ENCODE results near the gene RCOR3. TPM values are rescaled to one million over a fixed set of nuclear protein-coding genes. Genes with fewer than 3 reads are reported as not detected.
"Not testable (repeated sequence)": the region's sequence is repeated elsewhere in the genome, so short reads cannot be mapped to it uniquely, and the experiment has no call there.

RCOR3 gene
- polyA plus RNA-seq, 10 donors, result 33.9 to 63.4 (median 46.2) TPM

DNA sequence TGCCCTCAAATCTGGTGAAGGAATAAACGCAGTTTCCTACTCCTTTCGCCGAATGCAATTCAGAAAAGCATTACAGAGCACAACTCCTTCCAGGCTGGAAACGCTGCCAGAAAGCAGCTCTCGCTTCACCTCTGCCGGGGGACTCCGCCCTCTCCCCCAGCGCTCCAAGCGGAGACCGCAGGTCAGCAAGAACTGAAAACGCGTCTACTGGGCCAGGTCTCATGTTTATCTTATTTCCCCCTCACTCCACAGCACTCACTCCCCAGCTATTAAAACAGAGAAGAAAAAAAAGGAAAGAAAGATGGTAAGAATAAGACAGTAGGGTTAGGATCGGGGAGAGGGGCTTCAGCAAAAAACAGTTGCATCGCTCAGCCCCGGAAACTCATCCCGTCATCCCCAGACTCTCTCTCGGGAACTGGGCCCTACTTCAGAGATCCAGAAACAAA is 833 bp upstream of the RCOR3 start:
- DNase-seq, result peak; percentile 86 to 96 (median 91)

- DNase-seq, result peak in 2 of 3 donors; percentile 60 to 73
Observed at GRCh38 chr1:211259638-211260126, 516 bp downstream of the RCOR3 start.

- DNase-seq, result peak; percentile 75 to 91 (median 85)
Observed at GRCh38 chr1:211260141-211261107, 1.3 kb downstream of the RCOR3 start.

DNA sequence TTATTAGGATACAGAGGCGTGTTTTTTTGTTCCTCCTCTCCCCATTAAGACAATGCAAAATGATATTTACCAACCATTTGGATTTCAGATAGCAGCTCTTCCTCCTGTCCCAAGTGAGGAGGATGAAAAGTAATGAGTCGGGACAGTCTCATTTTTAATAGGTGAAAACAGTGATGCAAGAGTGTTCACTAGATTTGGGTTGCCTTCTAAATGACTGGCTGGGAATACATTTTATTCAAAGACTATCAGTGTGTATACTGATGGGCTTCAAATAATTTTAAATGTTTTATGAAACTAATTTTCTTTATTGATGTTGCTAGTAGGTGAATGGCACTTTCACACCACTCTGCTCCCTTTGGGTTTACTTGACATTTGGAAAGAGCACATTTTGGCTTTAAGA is 2.1 kb downstream of the RCOR3 start:
- DNase-seq, result no peak

DNA sequence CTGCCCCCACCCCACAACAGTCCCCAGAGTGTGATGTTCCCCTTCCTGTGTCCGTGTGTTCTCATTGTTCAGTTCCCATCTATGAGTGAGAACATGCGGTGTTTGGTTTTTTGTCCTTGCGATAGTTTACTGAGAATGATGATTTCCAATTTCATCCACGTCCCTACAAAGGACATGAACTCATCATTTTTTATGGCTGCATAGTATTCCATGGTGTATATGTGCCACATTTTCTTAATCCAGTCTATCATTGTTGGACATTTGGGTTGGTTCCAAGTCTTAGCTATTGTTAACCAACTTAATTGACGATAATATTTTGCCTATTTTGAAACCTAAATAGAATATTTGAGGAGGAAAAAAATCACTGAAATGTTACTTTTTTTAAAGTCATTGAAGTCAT is 3.9 kb downstream of the RCOR3 start:
- DNase-seq, result not testable (repeated sequence)

GRCh38 chr1:211267204-211267857 is 8.2 kb downstream of the RCOR3 start:
- no peak for DNase-seq

GRCh38 chr1:211279340-211279739 is 20.2 kb downstream of the RCOR3 start:
- DNase-seq, result no peak

DNA sequence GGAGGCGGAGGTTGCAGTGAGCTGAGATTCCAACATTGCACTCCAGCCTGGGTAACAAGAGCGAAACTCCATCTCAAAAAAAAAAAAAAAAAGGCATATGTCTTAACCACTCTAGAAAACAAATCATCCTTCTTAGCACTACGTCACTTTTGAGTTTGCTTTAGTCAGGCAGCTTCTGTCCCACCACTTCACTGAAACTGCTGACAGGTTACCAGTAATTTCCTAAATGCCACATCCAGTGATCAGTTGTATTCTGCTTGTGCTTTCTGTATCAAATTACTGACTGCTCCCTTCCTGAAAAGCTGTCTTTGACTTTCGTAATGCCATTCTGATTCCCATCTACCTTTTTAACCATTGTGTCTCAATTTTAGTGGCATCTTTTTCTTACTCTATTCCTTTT is 21.7 kb downstream of the RCOR3 start:
- DNase-seq, result no peak

GRCh38 chr1:211281320-211282022 is 22.3 kb downstream of the RCOR3 start:
- DNase-seq, result no peak

DNA sequence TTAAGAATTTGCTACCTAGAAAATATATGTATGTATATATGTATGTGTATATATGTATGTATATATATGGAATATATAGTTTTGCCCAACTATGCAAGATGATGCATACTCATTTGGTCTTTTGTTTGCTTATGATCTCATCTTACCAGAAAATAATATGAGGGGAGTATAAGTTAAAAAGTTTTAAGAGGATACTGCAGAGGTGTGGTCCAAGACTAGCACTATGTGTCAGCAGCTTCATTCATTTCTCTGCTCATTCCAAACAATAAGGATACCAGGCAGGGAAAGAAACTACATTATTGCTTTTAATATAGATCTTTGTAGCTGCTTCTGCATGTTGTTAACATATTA is 22.8 kb downstream of the RCOR3 start:
- no peak for DNase-seq

DNA sequence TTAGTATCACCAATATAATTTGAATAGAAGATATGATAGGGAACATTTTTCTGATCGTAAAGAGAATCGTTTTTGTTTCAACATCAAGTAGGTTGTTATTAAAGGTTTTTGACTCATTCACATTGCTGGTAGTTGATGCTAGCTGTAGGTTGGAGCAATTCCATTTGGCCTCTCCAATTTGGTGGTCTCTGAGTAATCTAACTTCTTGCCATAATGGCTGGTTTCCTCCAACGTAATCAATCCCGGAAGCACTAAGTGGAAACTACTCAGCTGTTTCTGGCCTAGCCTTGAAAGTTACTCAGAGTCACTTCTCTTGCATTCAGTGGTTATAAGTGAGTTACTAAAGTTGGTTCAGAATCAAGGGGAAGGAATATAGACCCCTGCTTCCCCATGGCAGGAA is 26.0 kb downstream of the RCOR3 start:
- no peak for DNase-seq

- DNase-seq, result peak; percentile 20 to 25 (median 22)
Observed at GRCh38 chr1:211287218-211287617, 28.1 kb downstream of the RCOR3 start.

GRCh38 chr1:211292411-211292810 is 33.2 kb downstream of the RCOR3 start:
- DNase-seq, result no peak

DNA sequence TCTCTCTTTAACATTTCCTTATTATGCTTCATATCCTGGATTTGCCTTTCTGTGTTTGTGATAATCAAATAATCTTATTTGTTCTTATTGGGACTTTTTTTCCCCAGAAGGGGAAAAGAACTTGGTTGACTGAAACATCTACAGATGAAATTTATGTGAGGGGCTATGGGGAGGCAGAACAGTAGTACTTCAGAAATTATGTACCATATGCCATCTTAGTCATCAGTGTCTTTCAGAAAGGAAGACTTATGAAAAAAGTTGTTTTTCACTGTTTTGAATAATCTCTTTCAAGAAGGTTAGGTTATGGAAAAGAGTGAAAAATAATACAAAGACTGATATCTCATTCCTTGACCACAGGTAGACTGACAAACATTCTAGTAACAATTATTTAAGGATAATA is 37.2 kb downstream of the RCOR3 start:
- DNase-seq, result no peak

DNA sequence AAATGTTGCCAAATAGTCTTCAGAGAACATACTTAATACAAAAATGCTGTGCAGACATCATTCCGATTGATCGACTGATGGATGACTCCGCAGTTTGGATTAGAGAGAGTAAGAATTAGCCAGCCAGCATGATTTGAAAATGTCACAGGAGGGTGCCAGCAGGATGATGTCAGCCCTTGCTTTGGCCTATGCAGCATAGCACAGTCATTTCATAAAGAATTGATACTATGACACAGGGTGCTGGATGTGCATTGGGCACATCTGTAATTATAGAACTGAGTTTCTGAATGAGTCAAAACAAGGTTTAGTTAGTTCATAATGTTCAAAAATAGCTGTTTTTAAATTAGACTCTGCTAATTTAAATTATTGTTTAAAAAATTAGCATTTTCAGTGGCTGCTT is 45.9 kb downstream of the RCOR3 start:
- DNase-seq, result no peak

- DNase-seq, result no peak
Observed at GRCh38 chr1:211309617-211310016, 50.5 kb downstream of the RCOR3 start.

GRCh38 chr1:211313392-211313791 is 54.2 kb downstream of the RCOR3 start:
- DNase-seq, result no peak

GRCh38 chr1:211318576-211319280 is 59.6 kb downstream of the RCOR3 start:
- peak in 1 of 3 donors; percentile 15 for DNase-seq

DNA sequence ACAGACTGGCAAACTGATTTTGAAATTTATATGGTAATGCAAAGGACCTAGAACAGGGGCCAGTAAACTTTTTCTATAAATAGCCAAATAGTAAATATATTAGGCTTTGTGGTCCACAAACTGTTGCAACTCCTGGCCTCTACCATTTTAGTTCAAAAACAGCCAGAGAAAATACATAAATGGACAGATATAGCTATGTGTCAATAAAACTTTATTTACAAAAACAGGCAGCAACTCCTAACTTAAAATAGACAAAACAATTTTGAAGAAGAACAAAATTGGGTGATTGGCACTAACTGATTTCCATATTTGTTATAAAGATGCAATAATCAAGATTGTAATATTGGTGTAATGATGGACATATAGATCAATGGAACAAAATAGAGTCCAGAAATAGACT is 60.7 kb downstream of the RCOR3 start:
- no peak for DNase-seq

DNA sequence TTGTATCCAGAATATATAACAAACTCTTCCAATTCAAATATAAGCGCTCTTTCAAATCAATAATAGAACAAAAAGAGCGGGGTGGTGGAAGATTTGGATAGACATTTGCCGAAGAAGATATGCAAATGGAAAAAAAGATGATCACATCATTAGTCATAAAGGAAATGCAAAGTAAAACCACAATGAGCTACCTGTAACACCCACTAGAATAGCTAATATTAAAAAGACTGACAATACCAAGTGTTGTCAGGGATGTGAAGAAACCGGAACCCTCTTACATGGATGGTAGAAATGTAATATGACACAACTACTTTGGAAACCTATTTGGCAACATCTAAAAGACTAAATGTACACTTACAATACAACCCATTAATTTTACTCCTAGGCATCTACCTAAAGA is 61.8 kb downstream of the RCOR3 start:
- DNase-seq, result no peak

DNA sequence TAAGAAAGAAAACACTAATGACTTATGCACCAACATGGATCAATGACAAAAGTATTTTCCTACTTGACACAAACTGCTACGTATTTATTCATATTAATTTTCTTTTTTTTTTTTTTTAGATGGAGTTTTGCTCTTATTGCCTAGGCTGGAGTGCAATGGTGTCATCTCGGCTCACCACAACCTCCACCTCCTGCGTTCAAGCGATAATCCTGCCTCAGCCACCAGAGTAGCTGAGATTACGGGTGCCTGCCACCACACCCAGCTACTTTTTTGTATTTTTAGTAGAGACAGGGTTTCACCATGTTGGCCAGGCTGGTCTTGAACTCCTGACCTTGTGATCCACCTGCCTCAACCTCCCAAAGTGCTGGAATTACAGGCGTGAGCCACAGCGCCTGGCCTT is 62.5 kb downstream of the RCOR3 start:
- not testable (repeated sequence) for DNase-seq

Measured in muscle of back (tissue), 11 donors.